GM19035 (cell line): Measurements from ENCODE around the gene UBE3C.
A peak's percentile ranks its signal among the peaks of the same experiment; 100 is the strongest.

Experiments used
- ATAC-seq: cut with Tn5 transposase; IDR thresholded peaks from one replicate; pipeline ENCODE4 v1.9.1; 2021; ENCODE audit not compliant: unreplicated experiment

The UBE3C gene

GRCh38 chr7:157318015-157318706 lies 179.4 kb downstream of the UBE3C start:
- ATAC-seq = peak; percentile 73
